HL-60 (cell line): ENCODE measurements around the gene ALDH1L1.

Source experiments
- DNase-seq, 2 experiments: peaks; one replicate each; pipeline ENCODE4 v3.0.0-alpha.2; 2010 to 2020; ENCODE audit warnings: low read depth in 1 of 2, low spot score in 1 of 2
- H3K27ac ChIP-seq: fragments of 250-450 bp; sonication (Bioruptor Pico); replicated peaks from 2 replicates; pipeline ENCODE4 v1.5.1; 2020; ENCODE audit warnings: mild to moderate bottlenecking, moderate library complexity
- H3K27me3 ChIP-seq: fragments of 250-450 bp; sonication (Bioruptor Pico); 2 replicates; pipeline ENCODE4 v1.5.1; 2021; ENCODE audit warnings: mild to moderate bottlenecking, moderate library complexity; ENCODE audit not compliant: insufficient read depth, poor library complexity, severe bottlenecking
- H3K4me3 ChIP-seq: replicated peaks from 2 replicates; pipeline ENCODE4 v1.5.1; 2011; ENCODE audit warnings: mild to moderate bottlenecking, control low read depth, low read length; ENCODE audit not compliant: insufficient read depth
- CTCF ChIP-seq: IDR thresholded peaks from one replicate; pipeline ENCODE4 v1.5.1; 2011; ENCODE audit warnings: low read length, control low read depth, inconsistent platforms; ENCODE audit not compliant: insufficient read depth
- GABPA ChIP-seq: IDR thresholded peaks from 2 replicates; pipeline ENCODE4 v1.6.1; 2012; ENCODE audit warnings: low read depth
- POLR2AphosphoS5 ChIP-seq: IDR thresholded peaks from 2 replicates; pipeline ENCODE4 v1.6.1; 2012; ENCODE audit warnings: low read depth
- SPI1 ChIP-seq: IDR thresholded peaks from 2 replicates; pipeline ENCODE4 v1.6.1; 2012; ENCODE audit warnings: low read depth, mild to moderate bottlenecking, borderline replicate concordance
- TF ChIP-seq, protein P1 (sequence below): IDR thresholded peaks from 2 replicates; pipeline ENCODE4 v1.6.1; 2012; ENCODE audit warnings: low read depth; ENCODE audit not compliant: insufficient replicate concordance

ALDH1L1 gene

GRCh38 chr3:126205717-126206655 is 25.6 kb upstream of the ALDH1L1 start:
- TF ChIP-seq, protein P1, sequence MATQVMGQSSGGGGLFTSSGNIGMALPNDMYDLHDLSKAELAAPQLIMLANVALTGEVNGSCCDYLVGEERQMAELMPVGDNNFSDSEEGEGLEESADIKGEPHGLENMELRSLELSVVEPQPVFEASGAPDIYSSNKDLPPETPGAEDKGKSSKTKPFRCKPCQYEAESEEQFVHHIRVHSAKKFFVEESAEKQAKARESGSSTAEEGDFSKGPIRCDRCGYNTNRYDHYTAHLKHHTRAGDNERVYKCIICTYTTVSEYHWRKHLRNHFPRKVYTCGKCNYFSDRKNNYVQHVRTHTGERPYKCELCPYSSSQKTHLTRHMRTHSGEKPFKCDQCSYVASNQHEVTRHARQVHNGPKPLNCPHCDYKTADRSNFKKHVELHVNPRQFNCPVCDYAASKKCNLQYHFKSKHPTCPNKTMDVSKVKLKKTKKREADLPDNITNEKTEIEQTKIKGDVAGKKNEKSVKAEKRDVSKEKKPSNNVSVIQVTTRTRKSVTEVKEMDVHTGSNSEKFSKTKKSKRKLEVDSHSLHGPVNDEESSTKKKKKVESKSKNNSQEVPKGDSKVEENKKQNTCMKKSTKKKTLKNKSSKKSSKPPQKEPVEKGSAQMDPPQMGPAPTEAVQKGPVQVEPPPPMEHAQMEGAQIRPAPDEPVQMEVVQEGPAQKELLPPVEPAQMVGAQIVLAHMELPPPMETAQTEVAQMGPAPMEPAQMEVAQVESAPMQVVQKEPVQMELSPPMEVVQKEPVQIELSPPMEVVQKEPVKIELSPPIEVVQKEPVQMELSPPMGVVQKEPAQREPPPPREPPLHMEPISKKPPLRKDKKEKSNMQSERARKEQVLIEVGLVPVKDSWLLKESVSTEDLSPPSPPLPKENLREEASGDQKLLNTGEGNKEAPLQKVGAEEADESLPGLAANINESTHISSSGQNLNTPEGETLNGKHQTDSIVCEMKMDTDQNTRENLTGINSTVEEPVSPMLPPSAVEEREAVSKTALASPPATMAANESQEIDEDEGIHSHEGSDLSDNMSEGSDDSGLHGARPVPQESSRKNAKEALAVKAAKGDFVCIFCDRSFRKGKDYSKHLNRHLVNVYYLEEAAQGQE = no peak
- TF ChIP-seq GABPA = no peak
- no peak for TF ChIP-seq SPI1
- no peak for TF ChIP-seq CTCF
- no peak for TF ChIP-seq POLR2AphosphoS5
- Histone ChIP-seq H3K27me3 (no peaks in the 10 kb centered on the region), H3K4me3 (no peak overlapping the region), H3K27ac (no peak overlapping the region)
- no peak for DNase-seq

DNA sequence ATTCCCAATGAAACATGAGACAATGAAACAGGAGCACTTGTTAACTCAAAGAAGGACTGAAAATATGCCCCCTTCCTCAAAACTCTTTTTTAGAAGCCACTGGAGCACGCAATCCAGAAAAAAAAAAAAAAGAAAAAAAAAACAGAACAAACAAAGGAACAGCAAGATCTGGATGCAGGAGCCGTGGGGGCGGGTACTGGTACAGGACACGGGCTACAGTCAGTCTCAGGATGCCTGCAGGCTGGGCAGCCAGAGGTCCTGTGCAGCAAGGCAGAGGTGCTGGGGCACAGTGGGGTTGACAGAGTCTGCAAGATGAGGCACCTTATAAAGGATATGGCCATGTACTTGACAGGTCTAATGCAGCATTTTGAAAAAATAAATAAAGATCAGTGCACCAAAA is 22.3 kb upstream of the ALDH1L1 start:
- Histone ChIP-seq H3K27ac (no peak overlapping the region), H3K4me3 (no peak overlapping the region), H3K27me3 (no peaks in the 10 kb centered on the region)
- TF ChIP-seq GABPA (no peak), POLR2AphosphoS5 (no peak), CTCF (no peak), SPI1 (no peak)
- TF ChIP-seq, protein P1 = no peak
- no peak for DNase-seq

DNA sequence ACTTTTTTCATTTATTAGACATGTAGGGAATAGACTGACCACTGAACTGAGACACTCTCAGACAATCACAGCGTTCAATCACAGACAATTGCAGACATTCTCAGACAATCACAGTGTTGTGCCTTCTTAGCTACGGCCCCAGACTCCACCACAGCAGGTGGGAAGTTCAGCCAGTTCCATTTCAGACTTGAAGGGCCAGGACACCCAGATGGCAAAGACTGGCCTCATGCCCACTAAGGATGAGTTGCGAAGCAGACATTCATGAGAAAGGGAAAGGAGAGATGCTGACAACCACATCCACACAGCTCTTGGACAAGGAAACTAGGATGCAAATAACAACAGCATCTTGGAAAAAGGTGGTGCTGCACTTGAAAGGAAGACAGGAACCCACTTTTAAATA is 21.9 kb upstream of the ALDH1L1 start:
- no peaks in the 10 kb centered on the region for H3K27me3 ChIP-seq
- DNase-seq = no peak
- no peak overlapping the region for H3K4me3 ChIP-seq
- no peak for TF ChIP-seq GABPA
- no peak for TF ChIP-seq POLR2AphosphoS5
- no peak for TF ChIP-seq SPI1
- TF ChIP-seq, protein P1 = no peak
- no peak for TF ChIP-seq CTCF
- no peak overlapping the region for H3K27ac ChIP-seq
